ENCODE results near the gene TBC1D1. TPM values are rescaled to one million over a fixed set of nuclear protein-coding genes. Genes with fewer than 3 reads are reported as not detected.

The TBC1D1 gene
- polyA plus RNA-seq, 3 donors: 23.3 to 70.0 (median 31.5) TPM

DNA sequence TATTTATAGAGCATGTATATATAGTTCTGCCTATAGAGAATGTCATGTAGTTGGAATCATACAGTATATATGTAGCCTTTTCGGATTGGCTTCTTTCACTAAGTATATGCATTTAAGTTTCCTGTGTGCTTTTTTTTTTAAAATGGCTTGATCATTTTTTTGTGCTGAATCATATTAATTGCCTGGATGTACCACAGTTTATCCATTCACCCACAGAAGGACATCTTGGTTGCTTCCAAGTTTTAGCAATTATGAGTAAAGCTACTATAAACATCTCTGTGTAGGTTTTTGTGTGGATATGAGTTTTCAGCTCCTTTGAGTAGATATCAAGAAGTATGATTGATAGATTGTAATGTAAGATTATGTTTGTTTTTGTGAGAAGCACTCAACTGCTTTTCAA lies 93.1 kb downstream of the TBC1D1 start:
- Histone ChIP-seq H4K20me1 (ENCODE audit: insufficient read depth, low read length) (peaks cover 65% of the 10 kb centered on the region), H3K79me2 (ENCODE audit: insufficient read depth, low read length) (peaks cover 100% of the 10 kb centered on the region), H3K27me3 (ENCODE audit: control insufficient read depth in 2 of 2, insufficient read depth in 2 of 2, low read length in 2 of 2) (no peaks in the 10 kb centered on the region), H3K4me3 (replicated peaks in 1 of 3; ENCODE audit: low read depth in 2 of 3, low read length in 3 of 3) (no peak overlapping the region), H3K4me1 (ENCODE audit: control insufficient read depth in 1 of 2, insufficient read depth in 2 of 2, low read length in 2 of 2) (peaks cover 14 to 32% of the 10 kb centered on the region in 2 donors), H2AFZ (ENCODE audit: insufficient read depth, low read depth, low read length, poor library complexity, severe bottlenecking) (no peak overlapping the region), H3K36me3 (replicated peaks in 1 of 2; ENCODE audit: control insufficient read depth in 1 of 2, insufficient read depth in 2 of 2, low read length in 2 of 2) (peaks cover 0 to 4% of the 10 kb centered on the region in 2 donors), H3K4me2 (replicated peaks; ENCODE audit: extremely low read depth, low read length, poor library complexity, severe bottlenecking) (no peak overlapping the region), H3K27ac (ENCODE audit: low read depth in 1 of 2, low read length in 2 of 2) (no peak overlapping the region), H3K9ac (ENCODE audit: insufficient read depth, low read length, poor library complexity, severe bottlenecking) (no peak overlapping the region), H3K9me3 (replicated peaks in 1 of 2; ENCODE audit: control insufficient read depth in 1 of 2, insufficient read depth in 1 of 2, low read length in 2 of 2) (no peaks in the 10 kb centered on the region)
- TF ChIP-seq, protein P1, sequence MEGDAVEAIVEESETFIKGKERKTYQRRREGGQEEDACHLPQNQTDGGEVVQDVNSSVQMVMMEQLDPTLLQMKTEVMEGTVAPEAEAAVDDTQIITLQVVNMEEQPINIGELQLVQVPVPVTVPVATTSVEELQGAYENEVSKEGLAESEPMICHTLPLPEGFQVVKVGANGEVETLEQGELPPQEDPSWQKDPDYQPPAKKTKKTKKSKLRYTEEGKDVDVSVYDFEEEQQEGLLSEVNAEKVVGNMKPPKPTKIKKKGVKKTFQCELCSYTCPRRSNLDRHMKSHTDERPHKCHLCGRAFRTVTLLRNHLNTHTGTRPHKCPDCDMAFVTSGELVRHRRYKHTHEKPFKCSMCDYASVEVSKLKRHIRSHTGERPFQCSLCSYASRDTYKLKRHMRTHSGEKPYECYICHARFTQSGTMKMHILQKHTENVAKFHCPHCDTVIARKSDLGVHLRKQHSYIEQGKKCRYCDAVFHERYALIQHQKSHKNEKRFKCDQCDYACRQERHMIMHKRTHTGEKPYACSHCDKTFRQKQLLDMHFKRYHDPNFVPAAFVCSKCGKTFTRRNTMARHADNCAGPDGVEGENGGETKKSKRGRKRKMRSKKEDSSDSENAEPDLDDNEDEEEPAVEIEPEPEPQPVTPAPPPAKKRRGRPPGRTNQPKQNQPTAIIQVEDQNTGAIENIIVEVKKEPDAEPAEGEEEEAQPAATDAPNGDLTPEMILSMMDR (IDR thresholded peaks at IDR 0.05): no peak
- Mint-ChIP-seq H3K4me3 (no peak overlapping the region), H3K27ac (peak overlapping the region in 2 of 7 donors; percentile 25 to 26), H3K4me1 (peaks cover 72% of the 10 kb centered on the region), H3K27me3 (ENCODE audit: low read depth in 3 of 3) (no peaks in the 10 kb centered on the region), H3K36me3 (peaks cover 11 to 22% of the 10 kb centered on the region in 2 donors), H3K9me3 (no peaks in the 10 kb centered on the region)
- WGBS (ENCODE audit: insufficient coverage): no CpG with 5 or more reads among the region's 1 CpG
- intact Hi-C loops (cut with micrococcal nuclease): no loop called here
- no peak for DNase-seq

- Histone ChIP-seq H3K4me2 (replicated peaks; ENCODE audit: extremely low read depth, low read length, poor library complexity, severe bottlenecking) (no peak overlapping the region), H3K4me3 (replicated peaks in 1 of 3; ENCODE audit: low read depth in 2 of 3, low read length in 3 of 3) (no peak overlapping the region), H3K27me3 (ENCODE audit: control insufficient read depth in 2 of 2, insufficient read depth in 2 of 2, low read length in 2 of 2) (no peaks in the 10 kb centered on the region), H3K4me1 (ENCODE audit: control insufficient read depth in 1 of 2, insufficient read depth in 2 of 2, low read length in 2 of 2) (peaks cover 32 to 48% of the 10 kb centered on the region in 2 donors), H3K9ac (ENCODE audit: insufficient read depth, low read length, poor library complexity, severe bottlenecking) (no peak overlapping the region), H3K9me3 (replicated peaks in 1 of 2; ENCODE audit: control insufficient read depth in 1 of 2, insufficient read depth in 1 of 2, low read length in 2 of 2) (no peaks in the 10 kb centered on the region), H4K20me1 (ENCODE audit: insufficient read depth, low read length) (peaks cover 65% of the 10 kb centered on the region), H3K27ac (ENCODE audit: low read depth in 1 of 2, low read length in 2 of 2) (peak overlapping the region in 1 of 2 donors; percentile 61), H3K79me2 (ENCODE audit: insufficient read depth, low read length) (peaks cover 98% of the 10 kb centered on the region), H3K36me3 (replicated peaks in 1 of 2; ENCODE audit: control insufficient read depth in 1 of 2, insufficient read depth in 2 of 2, low read length in 2 of 2) (peaks cover 0 to 4% of the 10 kb centered on the region in 2 donors), H2AFZ (ENCODE audit: insufficient read depth, low read depth, low read length, poor library complexity, severe bottlenecking) (no peak overlapping the region)
- TF ChIP-seq, protein P1 (IDR thresholded peaks at IDR 0.05): no peak
- H3K27ac Mint-ChIP-seq: peak overlapping the region in 5 of 7 donors; percentile 39 to 93 (median 68)
- no peak for DNase-seq
- intact Hi-C loops (cut with micrococcal nuclease): no loop called here
- peaks cover 9 to 18% of the 10 kb centered on the region in 2 donors for H3K36me3 Mint-ChIP-seq
- no peaks in the 10 kb centered on the region for H3K9me3 Mint-ChIP-seq
- 100% methylated on average over 1 of the region's 3 CpGs for WGBS (ENCODE audit: insufficient coverage)
- H3K27me3 Mint-ChIP-seq (ENCODE audit: low read depth in 3 of 3): no peaks in the 10 kb centered on the region
- no peak overlapping the region for H3K4me3 Mint-ChIP-seq
- peaks cover 78% of the 10 kb centered on the region for H3K4me1 Mint-ChIP-seq
These were observed 94.9 kb downstream of the TBC1D1 start for GRCh38 chr4:37985730-37986275.

Data from CD14-positive monocyte (primary cell).